Left cardiac atrium (tissue), 4 donors: Measurements from ENCODE around the gene CBY2. TPM values are rescaled to one million over a fixed set of nuclear protein-coding genes. Genes with fewer than 3 reads are reported as not detected.
A peak's percentile ranks its signal among the peaks of the same experiment; 100 is the strongest.
"Not testable (repeated sequence)": the region's sequence is repeated elsewhere in the genome, so short reads cannot be mapped to it uniquely, and the experiment has no call there.

ENCODE experiments used
- ATAC-seq, 2 donors: fragments of 200-7000 bp; cut with Tn5 transposase; one replicate each; pipeline ENCODE4 v1.9.1; 2020; ENCODE audit warnings: mild to moderate bottlenecking in 2 of 2, moderate library complexity in 2 of 2
- DNase-seq: peaks from one replicate; pipeline ENCODE4 v3.0.0-alpha.2; 2020
- intact Hi-C, 2 donors: fragments of 100-400 bp; cut with DNase I; formaldehyde crosslinking; loops; one replicate each; pipeline versions ENCODE4 v1.14.1 to v1.15.1; 2022 to 2023
- total RNA-seq, 2 donors: library from RNA; stranded (reverse); fragmentation: NEBNext Ultra II Directional; extraction: Animal tissue kit (Norgen Biotek cat#: 25700); gene quantifications; one replicate each; pipeline ENCODE4 v1.2.1, GENCODE V29; 2021
- donor health status: DM: no; HTN: yes; CAD: no.
- donor health status: DM: no; HTN: yes; CAD: no; lungs with severe emphysema.
- donor health status: DM: yes; HTN: yes; CAD: no.
- donor health status: Dilated cardiomyopathy.

Gene CBY2
- total RNA-seq, 2 donors from 2014 or later, result not detected

DNA sequence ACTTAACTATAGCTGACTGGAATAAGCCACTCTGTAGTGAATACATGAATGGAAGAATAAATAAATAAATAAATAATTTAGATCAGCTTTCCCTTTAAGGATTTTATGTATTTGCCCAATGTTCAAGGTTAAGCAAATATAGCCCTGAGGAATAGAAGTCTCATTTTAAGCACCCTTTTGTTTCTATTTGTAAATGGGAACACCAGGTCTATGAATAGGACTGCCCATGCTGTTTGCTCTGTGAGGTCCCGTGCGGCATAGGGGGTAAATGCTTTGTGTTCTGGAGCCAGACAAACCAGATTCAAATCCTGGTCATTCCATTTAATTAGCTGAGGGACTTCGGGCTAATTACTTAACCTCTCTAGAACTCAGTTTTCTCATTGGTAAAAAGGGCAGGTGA, 29.3 kb downstream of the CBY2 start:
- intact Hi-C loops, result no loop called here
- ATAC-seq (no peak), DNase-seq (no peak)

DNA sequence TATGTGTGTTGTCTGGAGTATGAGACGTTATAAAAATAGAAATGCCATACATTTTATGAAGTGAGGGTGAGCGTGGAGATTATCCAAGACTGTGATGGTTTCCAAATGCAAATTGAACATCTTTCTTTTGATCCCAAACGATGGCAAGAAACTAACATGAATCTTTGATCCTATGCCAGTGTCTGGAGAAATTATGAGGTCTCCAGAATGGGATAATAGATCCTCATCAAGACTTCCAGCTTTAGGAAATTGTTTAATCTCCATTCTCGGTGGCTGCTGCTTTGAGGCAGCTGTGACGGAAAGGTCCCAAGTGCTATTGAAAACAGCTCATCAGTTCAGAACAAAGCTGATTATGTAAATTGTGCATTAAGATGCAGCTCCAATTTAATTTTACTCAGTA, 30.8 kb downstream of the CBY2 start:
- ATAC-seq (no peak), DNase-seq (no peak)
- intact Hi-C loops, result no loop called here

GRCh38 chr13:45733361-45733760, 31.2 kb downstream of the CBY2 start:
- intact Hi-C loops, result no loop called here
- DNase-seq, result no peak
- no peak for ATAC-seq

- intact Hi-C loops, result no loop called here
- DNase-seq (no peak), ATAC-seq (no peak)
Observed at GRCh38 chr13:45737571-45738017, 35.5 kb downstream of the CBY2 start.

DNA sequence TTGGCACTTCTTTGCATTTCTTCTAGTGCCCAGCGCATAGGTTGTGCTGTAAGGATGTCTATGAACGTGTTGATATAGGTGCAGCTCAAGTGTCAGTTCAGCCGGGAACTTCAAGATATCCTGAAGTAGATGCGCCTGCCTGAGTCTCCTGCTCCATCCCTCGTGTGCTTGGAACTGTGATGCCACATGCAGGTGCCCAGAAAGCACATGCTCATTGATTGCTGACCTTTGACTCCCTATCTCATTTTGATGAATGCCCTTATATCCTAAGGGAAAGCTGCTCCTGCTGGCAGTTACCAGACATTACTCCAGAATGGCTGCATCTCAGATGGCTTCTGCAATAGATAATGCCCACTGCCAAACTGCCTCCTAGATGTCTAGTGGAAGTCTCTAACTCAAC, 40.9 kb downstream of the CBY2 start:
- ATAC-seq (no peak), DNase-seq (no peak)
- intact Hi-C loops, result no loop called here

GRCh38 chr13:45744979-45745378, 42.9 kb downstream of the CBY2 start:
- intact Hi-C loops, result no loop called here
- ATAC-seq, result no peak

DNA sequence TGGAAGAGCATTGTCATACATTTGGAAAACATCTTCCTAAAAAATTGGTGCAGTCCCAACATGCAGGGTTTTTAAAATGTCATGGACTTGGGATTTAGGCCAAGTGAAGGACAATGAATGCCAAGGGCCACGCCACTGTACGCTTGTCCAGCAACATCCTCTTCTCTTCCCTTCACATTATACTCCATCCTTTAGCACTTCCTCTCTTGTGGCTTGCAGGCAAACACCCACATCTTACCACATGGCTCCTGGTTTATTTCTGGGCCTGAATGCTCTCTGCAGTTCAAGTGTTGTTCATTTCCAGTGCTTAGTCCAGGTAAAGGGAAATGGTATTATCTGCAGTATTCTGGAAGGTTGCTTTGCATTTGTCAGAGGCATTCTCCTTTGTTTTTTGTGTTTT, 45.0 kb downstream of the CBY2 start:
- DNase-seq (no peak), ATAC-seq (no peak)
- intact Hi-C loops, result no loop called here

More at GRCh38 chr13:45744979-45745378, 42.9 kb downstream of the CBY2 start:
- DNase-seq, result no peak

- peak; percentile 19 to 61 for ATAC-seq
- DNase-seq, result no peak
- intact Hi-C loops, result no loop called here
Observed at GRCh38 chr13:45748941-45749759, 47.0 kb downstream of the CBY2 start.

GRCh38 chr13:45750566-45750965, 48.4 kb downstream of the CBY2 start:
- intact Hi-C loops, result no loop called here
- DNase-seq (no peak), ATAC-seq (no peak)

GRCh38 chr13:45751885-45752284, 49.8 kb downstream of the CBY2 start:
- ATAC-seq (no peak), DNase-seq (no peak)
- intact Hi-C loops, result no loop called here

- ATAC-seq (no peak), DNase-seq (no peak)
- intact Hi-C loops, result no loop called here
Observed at GRCh38 chr13:45752510-45752909, 50.4 kb downstream of the CBY2 start.

- intact Hi-C loops, DNase-seq, ATAC-seq: not testable (repeated sequence)
Observed at GRCh38 chr13:45756498-45756897, 54.4 kb downstream of the CBY2 start.

GRCh38 chr13:45757589-45757988, 55.5 kb downstream of the CBY2 start:
- intact Hi-C loops, ATAC-seq, DNase-seq: not testable (repeated sequence)

- intact Hi-C loops, result no loop called here
- no peak for ATAC-seq
- DNase-seq, result no peak
Observed at GRCh38 chr13:45763419-45763818, 61.3 kb downstream of the CBY2 start.

Other genes starting within 250 kb of the CBY2 start
- gene COG3, start 237.4 kb upstream of the CBY2 start, total RNA-seq, result 10 to 100 TPM; 11.7 to 18.6 TPM
- not detected for gene ERICH6B, start 86.6 kb upstream of the CBY2 start, total RNA-seq
- gene SIAH3, start 149.4 kb downstream of the CBY2 start, total RNA-seq, result not detected